ENCODE results near the gene MRPL14. TPM values are rescaled to one million over a fixed set of nuclear protein-coding genes. Genes with fewer than 3 reads are reported as not detected.
A peak's percentile ranks its signal among the peaks of the same experiment; 100 is the strongest.

Gene MRPL14
- total and polyA plus RNA-seq, 9 of the 15 experiments (the other 6 are each of a cell fraction or from before 2014, with no cell fraction given): 126 to 424 (median 165) TPM

DNA sequence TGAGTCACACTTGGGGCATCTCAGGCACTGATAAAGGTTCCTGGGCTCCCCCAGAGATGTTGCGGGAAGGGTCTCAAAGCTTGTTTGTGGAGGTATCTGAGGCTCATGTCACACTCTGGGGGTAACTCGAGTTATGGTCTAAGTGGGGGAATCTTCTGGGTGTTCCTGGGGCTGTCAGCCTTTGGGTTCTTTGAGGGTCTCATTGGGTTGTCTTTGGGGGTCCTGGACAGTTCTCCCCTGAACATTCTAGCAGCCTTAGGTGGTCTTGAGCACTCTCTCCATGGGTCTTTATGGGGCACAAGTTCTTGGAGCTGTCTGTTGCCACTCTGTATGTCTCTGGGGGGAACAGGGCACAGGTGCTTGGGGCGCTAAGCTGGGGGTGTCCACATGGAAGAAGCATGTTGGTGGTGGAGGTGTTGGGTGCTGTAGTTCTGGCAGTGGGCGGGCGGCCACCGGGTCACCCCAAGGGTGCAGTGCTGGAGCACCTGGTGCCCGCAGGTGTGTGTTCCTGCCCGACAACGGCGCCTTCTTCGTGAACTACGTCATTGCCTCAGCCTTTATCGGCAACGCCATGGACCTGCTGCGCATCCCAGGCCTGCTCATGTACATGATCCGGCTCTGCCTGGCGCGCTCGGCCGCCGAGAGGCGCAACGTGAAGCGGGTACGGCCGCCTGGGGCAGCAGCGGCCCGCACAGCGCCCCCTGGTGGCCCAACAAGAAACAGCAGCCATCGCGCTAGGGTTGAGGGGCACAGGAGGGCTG, 24.3 kb upstream of the MRPL14 start (continued):
- TF ChIP-seq NR2C1 (IDR thresholded peaks at IDR 0.05): no peak
- no peak for TF ChIP-seq NR2C1 (tag; IDR thresholded peaks at IDR 0.05)
- TF ChIP-seq ZNF212 (CRISPR knock-in tag; IDR thresholded peaks at IDR 0.05): no peak
- TF ChIP-seq, protein P1, sequence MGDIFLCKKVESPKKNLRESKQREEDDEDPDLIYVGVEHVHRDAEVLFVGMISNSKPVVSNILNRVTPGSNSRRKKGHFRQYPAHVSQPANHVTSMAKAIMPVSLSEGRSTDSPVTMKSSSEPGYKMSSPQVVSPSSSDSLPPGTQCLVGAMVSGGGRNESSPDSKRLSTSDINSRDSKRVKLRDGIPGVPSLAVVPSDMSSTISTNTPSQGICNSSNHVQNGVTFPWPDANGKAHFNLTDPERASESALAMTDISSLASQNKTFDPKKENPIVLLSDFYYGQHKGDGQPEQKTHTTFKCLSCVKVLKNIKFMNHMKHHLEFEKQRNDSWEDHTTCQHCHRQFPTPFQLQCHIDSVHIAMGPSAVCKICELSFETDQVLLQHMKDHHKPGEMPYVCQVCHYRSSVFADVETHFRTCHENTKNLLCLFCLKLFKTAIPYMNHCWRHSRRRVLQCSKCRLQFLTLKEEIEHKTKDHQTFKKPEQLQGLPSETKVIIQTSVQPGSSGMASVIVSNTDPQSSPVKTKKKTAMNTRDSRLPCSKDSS (IDR thresholded peaks at IDR 0.05; ENCODE audit: low read depth, partially characterized antibody): no peak
- TF ChIP-seq CREM (IDR thresholded peaks at IDR 0.05; ENCODE audit: low read depth): peak; percentile 70
- no peak for TF ChIP-seq HDAC2 (IDR thresholded peaks at IDR 0.05)
- TF ChIP-seq TCFL5 (CRISPR knock-in tag; conservative IDR thresholded peaks at IDR 0.05): no peak
- TF ChIP-seq, protein P2, sequence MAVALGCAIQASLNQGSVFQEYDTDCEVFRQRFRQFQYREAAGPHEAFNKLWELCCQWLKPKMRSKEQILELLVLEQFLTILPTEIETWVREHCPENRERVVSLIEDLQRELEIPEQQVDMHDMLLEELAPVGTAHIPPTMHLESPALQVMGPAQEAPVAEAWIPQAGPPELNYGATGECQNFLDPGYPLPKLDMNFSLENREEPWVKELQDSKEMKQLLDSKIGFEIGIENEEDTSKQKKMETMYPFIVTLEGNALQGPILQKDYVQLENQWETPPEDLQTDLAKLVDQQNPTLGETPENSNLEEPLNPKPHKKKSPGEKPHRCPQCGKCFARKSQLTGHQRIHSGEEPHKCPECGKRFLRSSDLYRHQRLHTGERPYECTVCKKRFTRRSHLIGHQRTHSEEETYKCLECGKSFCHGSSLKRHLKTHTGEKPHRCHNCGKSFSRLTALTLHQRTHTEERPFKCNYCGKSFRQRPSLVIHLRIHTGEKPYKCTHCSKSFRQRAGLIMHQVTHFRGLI (CRISPR knock-in tag; IDR thresholded peaks at IDR 0.05): no peak
- TF ChIP-seq PHF21A (IDR thresholded peaks at IDR 0.05; ENCODE audit: borderline replicate concordance, low read depth): peak; percentile 76; the same call in 1 of the 2 replicates
- no peak for TF ChIP-seq SLC30A9 (CRISPR knock-in tag; IDR thresholded peaks at IDR 0.05)
- no peak for TF ChIP-seq IFI16 (CRISPR knock-in tag; IDR thresholded peaks at IDR 0.05)
- TF ChIP-seq, protein P3, sequence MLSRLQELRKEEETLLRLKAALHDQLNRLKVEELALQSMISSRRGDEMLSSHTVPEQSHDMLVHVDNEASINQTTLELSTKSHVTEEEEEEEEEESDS (CRISPR knock-in tag; IDR thresholded peaks at IDR 0.05): no peak
- peak; percentile 79; the same call in 1 of the 2 replicates for TF ChIP-seq STAG1 (CRISPR knock-in tag; IDR thresholded peaks at IDR 0.05; ENCODE audit: borderline replicate concordance)
- no peak for TF ChIP-seq CC2D1A (IDR thresholded peaks at IDR 0.05)
- no peak for TF ChIP-seq SREBF2 (CRISPR knock-in tag; IDR thresholded peaks at IDR 0.05)
- no peak for TF ChIP-seq RHOXF2B (CRISPR knock-in tag; conservative IDR thresholded peaks at IDR 0.05)
- no peak for TF ChIP-seq PTTG1 (tag; IDR thresholded peaks at IDR 0.05; ENCODE audit: low read depth)
- TF ChIP-seq ZBTB34 (CRISPR knock-in tag; IDR thresholded peaks at IDR 0.05): no peak
- TF ChIP-seq, protein P4, sequence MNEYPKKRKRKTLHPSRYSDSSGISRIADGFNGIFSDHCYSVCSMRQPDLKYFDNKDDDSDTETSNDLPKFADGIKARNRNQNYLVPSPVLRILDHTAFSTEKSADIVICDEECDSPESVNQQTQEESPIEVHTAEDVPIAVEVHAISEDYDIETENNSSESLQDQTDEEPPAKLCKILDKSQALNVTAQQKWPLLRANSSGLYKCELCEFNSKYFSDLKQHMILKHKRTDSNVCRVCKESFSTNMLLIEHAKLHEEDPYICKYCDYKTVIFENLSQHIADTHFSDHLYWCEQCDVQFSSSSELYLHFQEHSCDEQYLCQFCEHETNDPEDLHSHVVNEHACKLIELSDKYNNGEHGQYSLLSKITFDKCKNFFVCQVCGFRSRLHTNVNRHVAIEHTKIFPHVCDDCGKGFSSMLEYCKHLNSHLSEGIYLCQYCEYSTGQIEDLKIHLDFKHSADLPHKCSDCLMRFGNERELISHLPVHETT (CRISPR knock-in tag; conservative IDR thresholded peaks at IDR 0.05 in 1 of 2, IDR thresholded peaks at IDR 0.05 in 1 of 2): no peak
- TF ChIP-seq, protein P5, sequence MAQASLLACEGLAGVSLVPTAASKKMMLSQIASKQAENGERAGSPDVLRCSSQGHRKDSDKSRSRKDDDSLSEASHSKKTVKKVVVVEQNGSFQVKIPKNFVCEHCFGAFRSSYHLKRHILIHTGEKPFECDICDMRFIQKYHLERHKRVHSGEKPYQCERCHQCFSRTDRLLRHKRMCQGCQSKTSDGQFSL (CRISPR knock-in tag; IDR thresholded peaks at IDR 0.05): 0 out of 2 replicates have a peak, but pooled peaks have one; percentile 39
- TF ChIP-seq, protein P5 (tag; IDR thresholded peaks at IDR 0.05): no peak

Data from K562 (cell line).